DND-41 (cell line): Measurements from ENCODE around the gene DYNLRB1.

Experiments
- CTCF ChIP-seq: IDR thresholded peaks from 2 replicates; pipeline ENCODE4 v1.5.1; 2012; ENCODE audit warnings: borderline replicate concordance, low read length, moderate library complexity, mild to moderate bottlenecking; ENCODE audit not compliant: poor library complexity, severe bottlenecking; ENCODE audit errors: extremely low read depth
- EZH2 ChIP-seq: IDR thresholded peaks from 3 replicates; pipeline ENCODE4 v1.6.1; 2012; ENCODE audit warnings: borderline replicate concordance, low read depth, mild to moderate bottlenecking, moderate library complexity, low read length, inconsistent platforms; ENCODE audit not compliant: severe bottlenecking

GRCh38 chr20:34491932-34492509 is 24.2 kb upstream of the DYNLRB1 start:
- no peak for TF ChIP-seq EZH2
- TF ChIP-seq CTCF, result no peak
